Activated T-helper 17 cell treated with anti-CD3 and anti-CD28 coated beads, Interleukin-2, amount 50 U/mL, for 72 hours (primary cell): Measurements from ENCODE around the gene PRIMA1. TPM values are rescaled to one million over a fixed set of nuclear protein-coding genes. Genes with fewer than 3 reads are reported as not detected.

Experiments
- ATAC-seq: fragments of 150-1000 bp; cut with Tn5 transposase; replicated peaks from 2 replicates; pipeline ENCODE4 v1.10.0; 2021; ENCODE audit warnings: mild to moderate bottlenecking, moderate library complexity
- H3K27ac Mint-ChIP-seq: one replicate; pipeline ENCODE4 v1.8.0; 2022; ENCODE audit warnings: mixed read lengths
- H3K27me3 Mint-ChIP-seq: one replicate; pipeline ENCODE4 v1.8.0; 2022; ENCODE audit warnings: mixed read lengths
- H3K36me3 Mint-ChIP-seq: one replicate; pipeline ENCODE4 v1.8.0; 2022; ENCODE audit warnings: low read depth, mild to moderate bottlenecking, mixed read lengths
- H3K4me1 Mint-ChIP-seq: one replicate; pipeline ENCODE4 v1.8.0; 2022; ENCODE audit warnings: mixed read lengths
- H3K4me3 Mint-ChIP-seq: one replicate; pipeline ENCODE4 v1.8.0; 2022; ENCODE audit warnings: mild to moderate bottlenecking, mixed read lengths
- H3K9me3 Mint-ChIP-seq: one replicate; pipeline ENCODE4 v1.8.0; 2022; ENCODE audit warnings: mixed read lengths
- total RNA-seq, 2 donors: library from RNA; stranded (reverse); gene quantifications; one replicate each; pipeline ENCODE4 v1.2.3, GENCODE V29; 2022

The PRIMA1 gene
- total RNA-seq, 2 donors from 2014 or later, result not detected

- no peak for ATAC-seq
- Mint-ChIP-seq H3K4me1 (no peaks in the 10 kb centered on the region), H3K27me3 (no peaks in the 10 kb centered on the region), H3K4me3 (no peak overlapping the region), H3K27ac (no peak overlapping the region), H3K9me3 (peaks cover 3% of the 10 kb centered on the region), H3K36me3 (no peaks in the 10 kb centered on the region)
These were observed 65.3 kb downstream of the PRIMA1 start for GRCh38 chr14:93723001-93723400.

GRCh38 chr14:93720981-93721483 is 67.3 kb downstream of the PRIMA1 start:
- no peak overlapping the region for H3K27ac Mint-ChIP-seq
- no peaks in the 10 kb centered on the region for H3K4me1 Mint-ChIP-seq
- no peak for ATAC-seq
- peaks cover 3% of the 10 kb centered on the region for H3K9me3 Mint-ChIP-seq
- no peak overlapping the region for H3K4me3 Mint-ChIP-seq
- H3K36me3 Mint-ChIP-seq, result no peaks in the 10 kb centered on the region
- no peaks in the 10 kb centered on the region for H3K27me3 Mint-ChIP-seq

DNA sequence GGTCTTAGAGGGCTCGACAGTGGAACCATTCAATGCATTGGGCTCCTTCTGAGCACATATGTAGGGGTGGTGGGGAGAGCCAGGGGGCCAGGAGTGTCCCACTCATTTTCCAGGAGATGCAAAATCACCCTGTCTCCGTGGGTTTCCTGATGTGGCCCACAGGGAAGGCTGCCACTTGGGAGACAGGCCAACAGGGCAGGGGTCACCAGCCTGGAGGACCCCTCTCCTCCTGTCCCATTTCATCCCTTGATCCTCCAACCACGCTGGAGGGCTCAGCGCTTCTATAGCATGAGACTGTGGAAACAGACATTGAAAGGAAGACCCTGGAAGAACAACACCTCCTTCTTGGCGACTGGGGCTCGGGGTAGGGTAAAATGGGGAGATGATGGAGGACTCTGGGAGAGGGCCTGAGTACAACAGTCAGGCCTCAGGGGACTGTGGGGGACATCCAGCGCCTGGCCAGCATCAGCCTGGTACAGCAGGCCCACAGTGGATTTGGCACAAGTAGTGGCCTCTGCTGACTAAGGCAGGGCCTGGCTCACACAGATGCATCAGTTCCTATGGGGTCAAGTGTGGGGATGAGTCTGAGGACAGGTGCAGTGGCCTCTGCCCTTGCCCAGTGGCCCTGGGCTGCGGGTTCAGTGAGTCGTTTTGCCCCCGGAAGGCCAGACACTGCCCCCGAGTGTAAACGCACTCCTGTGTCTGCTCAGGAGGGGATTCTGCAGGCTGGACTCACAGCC is 68.0 kb downstream of the PRIMA1 start:
- ATAC-seq, result no peak
- Mint-ChIP-seq H3K4me1 (no peaks in the 10 kb centered on the region), H3K36me3 (no peaks in the 10 kb centered on the region), H3K27me3 (peaks cover 7% of the 10 kb centered on the region), H3K9me3 (peaks cover 3% of the 10 kb centered on the region), H3K4me3 (no peak overlapping the region), H3K27ac (no peak overlapping the region)

- peaks cover 3% of the 10 kb centered on the region for H3K9me3 Mint-ChIP-seq
- H3K36me3 Mint-ChIP-seq, result no peaks in the 10 kb centered on the region
- no peak overlapping the region for H3K4me3 Mint-ChIP-seq
- no peak overlapping the region for H3K27ac Mint-ChIP-seq
- ATAC-seq, result no peak
- H3K4me1 Mint-ChIP-seq, result no peaks in the 10 kb centered on the region
- H3K27me3 Mint-ChIP-seq, result peaks cover 7% of the 10 kb centered on the region
These were observed 69.0 kb downstream of the PRIMA1 start for GRCh38 chr14:93719256-93719655.

GRCh38 chr14:93717668-93718320 is 70.5 kb downstream of the PRIMA1 start:
- H3K27ac Mint-ChIP-seq, result no peak overlapping the region
- H3K9me3 Mint-ChIP-seq, result peaks cover 3% of the 10 kb centered on the region
- no peaks in the 10 kb centered on the region for H3K4me1 Mint-ChIP-seq
- no peaks in the 10 kb centered on the region for H3K36me3 Mint-ChIP-seq
- H3K27me3 Mint-ChIP-seq, result peaks cover 7% of the 10 kb centered on the region
- ATAC-seq, result no peak
- no peak overlapping the region for H3K4me3 Mint-ChIP-seq

- H3K27me3 Mint-ChIP-seq, result peaks cover 7% of the 10 kb centered on the region
- no peak overlapping the region for H3K27ac Mint-ChIP-seq
- no peaks in the 10 kb centered on the region for H3K36me3 Mint-ChIP-seq
- no peak overlapping the region for H3K4me3 Mint-ChIP-seq
- ATAC-seq, result no peak
- no peaks in the 10 kb centered on the region for H3K4me1 Mint-ChIP-seq
- H3K9me3 Mint-ChIP-seq, result peaks cover 3% of the 10 kb centered on the region
These were observed 71.3 kb downstream of the PRIMA1 start for GRCh38 chr14:93716746-93717667.

DNA sequence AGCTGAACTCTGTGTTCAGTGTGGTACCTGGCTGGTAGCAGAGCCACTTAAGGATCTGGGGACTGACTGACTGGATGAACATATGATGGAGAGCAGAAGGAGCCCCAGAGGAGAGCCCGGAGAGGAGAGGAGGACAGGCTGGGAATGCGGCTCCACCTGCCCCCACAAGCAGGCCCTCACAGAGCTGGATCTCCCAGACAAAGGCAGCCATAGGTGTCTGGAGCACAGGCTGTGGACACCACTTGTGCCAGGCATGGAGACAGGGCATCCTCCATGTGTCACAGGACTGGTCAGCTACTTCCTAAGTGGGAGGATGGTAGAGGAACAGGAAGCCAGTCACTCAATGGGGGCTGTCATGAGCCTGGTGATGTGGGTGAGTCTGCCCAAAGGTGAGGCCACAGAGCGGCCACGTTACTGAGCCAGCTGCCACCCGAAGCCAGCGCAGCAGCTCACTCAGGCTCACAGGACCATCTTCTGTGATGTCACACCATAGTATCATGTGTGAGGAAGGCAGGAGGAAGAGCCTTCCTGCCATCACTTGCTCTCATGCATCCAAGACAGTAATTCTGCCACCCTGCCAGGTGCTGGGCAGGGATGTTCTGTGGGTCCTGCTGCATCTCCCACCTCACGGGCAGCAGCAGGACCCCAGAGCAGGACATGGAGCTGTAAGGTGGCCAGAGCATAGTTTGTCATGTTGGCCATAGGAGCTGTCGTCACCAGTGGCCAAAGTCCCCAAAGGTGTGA is 72.1 kb downstream of the PRIMA1 start:
- Mint-ChIP-seq H3K9me3 (no peaks in the 10 kb centered on the region), H3K4me3 (no peak overlapping the region), H3K27ac (no peak overlapping the region), H3K4me1 (no peaks in the 10 kb centered on the region), H3K27me3 (peaks cover 7% of the 10 kb centered on the region), H3K36me3 (no peaks in the 10 kb centered on the region)
- no peak for ATAC-seq

- H3K27ac Mint-ChIP-seq, result no peak overlapping the region
These were observed 72.9 kb downstream of the PRIMA1 start for GRCh38 chr14:93715279-93715927.

DNA sequence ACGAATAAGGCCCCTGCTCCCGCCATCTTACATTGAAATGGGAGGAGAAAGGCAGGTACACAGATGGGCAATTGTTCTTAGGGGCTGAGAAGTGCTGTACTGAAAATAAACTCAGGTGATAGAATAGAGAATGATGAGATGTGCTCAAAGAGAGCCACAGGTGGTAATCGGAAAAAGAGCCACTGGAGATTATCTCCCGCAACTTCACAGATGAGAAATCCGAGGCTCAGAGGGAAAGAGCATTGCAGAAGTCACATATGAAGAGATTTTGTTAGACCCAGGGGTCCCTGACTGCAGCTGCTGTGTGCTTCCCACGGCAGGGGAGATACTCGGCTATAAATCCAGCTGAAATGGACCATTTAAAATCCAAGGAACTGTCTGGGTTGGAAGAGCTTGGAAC is 73.7 kb downstream of the PRIMA1 start:
- no peak overlapping the region for H3K27ac Mint-ChIP-seq
- no peaks in the 10 kb centered on the region for H3K36me3 Mint-ChIP-seq
- H3K4me1 Mint-ChIP-seq, result no peaks in the 10 kb centered on the region
- no peak for ATAC-seq
- H3K4me3 Mint-ChIP-seq, result no peak overlapping the region
- H3K27me3 Mint-ChIP-seq, result peaks cover 7% of the 10 kb centered on the region
- H3K9me3 Mint-ChIP-seq, result no peaks in the 10 kb centered on the region

More at GRCh38 chr14:93715279-93715927, 72.9 kb downstream of the PRIMA1 start:
- H3K36me3 Mint-ChIP-seq, result no peaks in the 10 kb centered on the region
- H3K4me1 Mint-ChIP-seq, result no peaks in the 10 kb centered on the region
- peaks cover 7% of the 10 kb centered on the region for H3K27me3 Mint-ChIP-seq
- no peak for ATAC-seq
- no peak overlapping the region for H3K4me3 Mint-ChIP-seq
- H3K9me3 Mint-ChIP-seq, result no peaks in the 10 kb centered on the region

DNA sequence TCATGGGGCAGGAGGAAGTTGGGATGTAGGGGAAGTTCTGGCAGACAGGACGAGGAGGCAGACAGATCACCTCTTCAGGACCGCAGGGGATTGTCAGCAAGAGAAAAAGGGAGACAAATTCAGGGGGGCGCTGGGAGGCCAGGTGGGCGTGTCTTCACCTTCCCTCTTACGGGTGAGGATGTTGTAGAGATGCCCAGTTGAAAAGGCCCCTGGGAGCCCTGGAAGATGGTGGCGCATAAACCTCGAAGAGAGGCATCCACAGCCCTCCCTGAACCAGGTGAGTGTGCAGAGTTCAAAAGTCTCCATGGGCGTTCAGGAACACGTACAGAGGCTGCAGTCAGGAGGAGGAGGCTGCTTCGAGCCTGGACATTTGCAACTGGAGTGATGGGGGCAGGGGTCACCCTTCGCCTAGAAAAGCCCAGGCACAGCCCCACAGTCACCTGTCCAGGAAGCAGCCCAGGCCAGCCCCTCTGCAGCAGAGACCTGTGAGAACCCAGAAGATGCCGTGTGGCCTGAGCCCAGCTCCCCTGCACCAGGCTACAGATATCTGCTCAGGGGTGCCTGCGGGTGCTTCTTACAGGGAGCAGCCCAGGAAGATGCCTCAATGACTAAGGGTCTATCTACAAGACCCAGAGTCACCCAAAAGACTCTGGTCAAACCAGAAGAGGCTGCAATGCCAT is 74.4 kb downstream of the PRIMA1 start:
- H3K27ac Mint-ChIP-seq, result no peak overlapping the region
- no peaks in the 10 kb centered on the region for H3K9me3 Mint-ChIP-seq
- no peak for ATAC-seq
- no peaks in the 10 kb centered on the region for H3K36me3 Mint-ChIP-seq
- no peak overlapping the region for H3K4me3 Mint-ChIP-seq
- H3K4me1 Mint-ChIP-seq, result no peaks in the 10 kb centered on the region
- H3K27me3 Mint-ChIP-seq, result peaks cover 9% of the 10 kb centered on the region

GRCh38 chr14:93712838-93713724 is 75.2 kb downstream of the PRIMA1 start:
- H3K27me3 Mint-ChIP-seq, result peaks cover 11% of the 10 kb centered on the region
- ATAC-seq, result no peak
- no peak overlapping the region for H3K4me3 Mint-ChIP-seq
- H3K36me3 Mint-ChIP-seq, result no peaks in the 10 kb centered on the region
- no peak overlapping the region for H3K27ac Mint-ChIP-seq
- no peaks in the 10 kb centered on the region for H3K4me1 Mint-ChIP-seq
- no peaks in the 10 kb centered on the region for H3K9me3 Mint-ChIP-seq

DNA sequence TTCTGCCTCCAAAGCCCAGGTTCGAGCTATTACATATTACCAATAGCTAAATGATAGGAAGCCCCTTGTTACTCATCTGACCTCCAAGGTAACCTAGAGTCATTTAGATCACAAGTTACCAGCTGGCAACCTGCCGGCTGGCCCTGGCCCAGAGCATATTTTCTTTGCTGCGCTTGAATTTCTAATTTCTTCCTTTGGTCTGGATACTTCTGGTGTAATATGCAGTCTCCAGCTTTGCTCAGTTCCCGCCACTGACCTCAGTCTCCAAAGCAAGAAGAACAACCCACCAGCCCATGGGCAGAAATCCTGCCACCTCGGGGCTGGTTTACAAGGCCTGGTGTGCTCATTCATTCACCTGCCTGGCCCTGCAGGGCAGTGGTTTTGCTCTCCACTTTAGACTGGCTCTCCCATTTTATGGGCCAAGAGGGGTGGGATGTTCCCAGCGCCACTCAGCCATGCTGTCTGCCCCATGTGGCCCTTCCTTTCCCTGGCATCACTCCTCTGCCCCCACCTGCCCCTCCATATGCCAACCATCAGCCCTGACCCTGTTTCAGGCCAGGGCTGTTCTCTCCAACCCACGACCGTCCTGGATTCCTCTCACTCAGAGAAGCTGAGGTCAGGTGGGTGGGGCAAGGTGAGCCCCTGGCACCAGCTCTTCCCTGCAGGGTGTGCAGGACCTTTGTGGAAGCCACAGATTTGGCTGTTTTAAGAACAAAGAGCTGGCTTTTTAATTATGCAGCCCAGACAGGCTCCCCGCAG is 76.0 kb downstream of the PRIMA1 start:
- Mint-ChIP-seq H3K36me3 (no peaks in the 10 kb centered on the region), H3K4me3 (no peak overlapping the region)
- no peak for ATAC-seq

More for the DNA sequence above, 76.0 kb downstream of the PRIMA1 start:
- Mint-ChIP-seq H3K27me3 (peaks cover 11% of the 10 kb centered on the region), H3K27ac (no peak overlapping the region), H3K9me3 (no peaks in the 10 kb centered on the region), H3K4me1 (no peaks in the 10 kb centered on the region)
